Measurements from ENCODE around the gene MCCD1. TPM values are rescaled to one million over a fixed set of nuclear protein-coding genes. Genes with fewer than 3 reads are reported as not detected.

MCCD1 gene, protein sequence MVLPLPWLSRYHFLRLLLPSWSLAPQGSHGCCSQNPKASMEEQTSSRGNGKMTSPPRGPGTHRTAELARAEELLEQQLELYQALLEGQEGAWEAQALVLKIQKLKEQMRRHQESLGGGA
- not detected in 2 replicates for polyA plus RNA-seq (2011; rRNA removed)
- not detected in 2 replicates for polyA minus RNA-seq (2011; rRNA and poly(A)+ RNA removed)

GRCh38 chr6:31528821-31529328 is at the start of gene MCCD1:
Gene MCCD1, plus strand, starts transcription at chr6:31528962. Its CDS starts 53 bp downstream, at chr6:31529015.
- Histone ChIP-seq H3K9me3 (ENCODE audit: control insufficient read depth, insufficient read depth, low read length) (no peaks in the 10 kb centered on the region), H3K27ac (ENCODE audit: low read depth, low read length) (peak within 1 kb of the TSS; percentile 31), H3K27me3 (ENCODE audit: control insufficient read depth, insufficient read depth, low read length) (no peaks in the 10 kb centered on the region), H3K4me3 (ENCODE audit: low read depth, low read length) (no peak within 1 kb of the TSS)
- ChIA-PET POLR2A (interaction anchor here (0.7 to 4.5 kb wide), 5 partner anchors 11 to 61 kb away, joined by 3 to 24 read pairs (median 7); partner anchors contain the start of gene DDX39B), CTCF (interaction anchor here (0.7 to 1.5 kb wide), 3 partner anchors 9 to 667 kb away, joined by 3 to 4 read pairs (median 3); no protein-coding TSS in a partner anchor)
- TF ChIP-seq CTCF (IDR thresholded peaks at IDR 0.05; ENCODE audit: low read depth, low read length) = no peak
- DNase-seq (ENCODE audit: low read depth, low spot score) = no peak

DNA sequence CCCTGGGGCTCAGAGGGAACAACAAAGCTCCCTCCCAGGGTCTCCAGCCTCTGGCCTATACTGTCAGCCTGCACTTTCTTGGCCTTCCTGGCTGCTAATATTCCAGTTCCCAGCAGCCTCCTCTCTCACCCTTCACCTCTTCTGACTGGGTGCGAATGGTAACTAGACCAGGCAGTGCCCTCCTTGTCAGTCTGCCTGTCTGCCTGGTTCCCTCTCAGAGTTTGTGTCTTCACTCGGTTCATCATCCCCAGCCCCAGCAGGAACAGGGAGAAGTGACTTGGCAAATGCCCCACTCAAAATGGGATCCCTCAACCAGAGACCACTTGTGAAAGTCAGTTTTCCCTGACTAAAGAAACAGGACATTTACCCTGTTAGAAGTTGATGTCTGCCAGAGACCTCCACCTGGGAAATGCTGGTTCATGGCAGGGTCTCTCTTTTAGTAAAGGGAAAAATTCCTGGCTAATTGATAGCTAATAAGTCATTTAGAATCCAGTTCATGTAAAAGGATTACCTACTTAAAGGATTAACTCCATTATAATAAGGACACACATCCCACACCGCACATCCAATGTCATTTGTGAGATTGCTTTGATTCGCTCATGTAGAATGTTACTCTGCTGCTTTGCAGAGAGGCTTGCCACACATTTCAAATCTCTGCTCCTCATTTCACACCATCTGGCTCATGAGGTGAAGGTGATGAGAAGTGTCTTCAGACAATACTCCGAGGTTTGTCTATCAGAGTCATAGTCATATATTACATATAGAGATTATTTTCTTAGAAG is 49.4 kb upstream of the MCCD1 start:
- ChIA-PET POLR2A (no interaction called here), CTCF (no interaction called here)
- no peak for TF ChIP-seq CTCF (IDR thresholded peaks at IDR 0.05; ENCODE audit: low read depth, low read length)
- Histone ChIP-seq H3K4me3 (ENCODE audit: low read depth, low read length) (no peak overlapping the region), H3K27me3 (ENCODE audit: control insufficient read depth, insufficient read depth, low read length) (peaks cover 23% of the 10 kb centered on the region), H3K9me3 (ENCODE audit: control insufficient read depth, insufficient read depth, low read length) (no peaks in the 10 kb centered on the region), H3K27ac (ENCODE audit: low read depth, low read length) (no peak overlapping the region)
- DNase-seq (ENCODE audit: low read depth, low spot score) = no peak

GRCh38 chr6:31479933-31480535 is 48.7 kb upstream of the MCCD1 start:
- Histone ChIP-seq H3K27me3 (ENCODE audit: control insufficient read depth, insufficient read depth, low read length) (peaks cover 20% of the 10 kb centered on the region), H3K27ac (ENCODE audit: low read depth, low read length) (no peak overlapping the region), H3K9me3 (ENCODE audit: control insufficient read depth, insufficient read depth, low read length) (no peaks in the 10 kb centered on the region), H3K4me3 (ENCODE audit: low read depth, low read length) (no peak overlapping the region)
- CTCF ChIA-PET = no interaction called here
- no peak for TF ChIP-seq CTCF (IDR thresholded peaks at IDR 0.05; ENCODE audit: low read depth, low read length)
- DNase-seq (ENCODE audit: low read depth, low spot score) = no peak
- POLR2A ChIA-PET = no interaction called here

- Histone ChIP-seq H3K9me3 (ENCODE audit: control insufficient read depth, insufficient read depth, low read length) (no peaks in the 10 kb centered on the region), H3K27ac (ENCODE audit: low read depth, low read length) (no peak overlapping the region), H3K27me3 (ENCODE audit: control insufficient read depth, insufficient read depth, low read length) (peaks cover 20% of the 10 kb centered on the region), H3K4me3 (ENCODE audit: low read depth, low read length) (no peak overlapping the region)
- TF ChIP-seq CTCF (IDR thresholded peaks at IDR 0.05; ENCODE audit: low read depth, low read length) = no peak
- no peak for DNase-seq (ENCODE audit: low read depth, low spot score)
- ChIA-PET CTCF (no interaction called here), POLR2A (no interaction called here)
These were observed 48.2 kb upstream of the MCCD1 start for GRCh38 chr6:31480574-31480973.
